ENCODE data around the gene CCDC134.
"Not testable (repeated sequence)": the region's sequence is repeated elsewhere in the genome, so short reads cannot be mapped to it uniquely, and the experiment has no call there.

Gene CCDC134

DNA sequence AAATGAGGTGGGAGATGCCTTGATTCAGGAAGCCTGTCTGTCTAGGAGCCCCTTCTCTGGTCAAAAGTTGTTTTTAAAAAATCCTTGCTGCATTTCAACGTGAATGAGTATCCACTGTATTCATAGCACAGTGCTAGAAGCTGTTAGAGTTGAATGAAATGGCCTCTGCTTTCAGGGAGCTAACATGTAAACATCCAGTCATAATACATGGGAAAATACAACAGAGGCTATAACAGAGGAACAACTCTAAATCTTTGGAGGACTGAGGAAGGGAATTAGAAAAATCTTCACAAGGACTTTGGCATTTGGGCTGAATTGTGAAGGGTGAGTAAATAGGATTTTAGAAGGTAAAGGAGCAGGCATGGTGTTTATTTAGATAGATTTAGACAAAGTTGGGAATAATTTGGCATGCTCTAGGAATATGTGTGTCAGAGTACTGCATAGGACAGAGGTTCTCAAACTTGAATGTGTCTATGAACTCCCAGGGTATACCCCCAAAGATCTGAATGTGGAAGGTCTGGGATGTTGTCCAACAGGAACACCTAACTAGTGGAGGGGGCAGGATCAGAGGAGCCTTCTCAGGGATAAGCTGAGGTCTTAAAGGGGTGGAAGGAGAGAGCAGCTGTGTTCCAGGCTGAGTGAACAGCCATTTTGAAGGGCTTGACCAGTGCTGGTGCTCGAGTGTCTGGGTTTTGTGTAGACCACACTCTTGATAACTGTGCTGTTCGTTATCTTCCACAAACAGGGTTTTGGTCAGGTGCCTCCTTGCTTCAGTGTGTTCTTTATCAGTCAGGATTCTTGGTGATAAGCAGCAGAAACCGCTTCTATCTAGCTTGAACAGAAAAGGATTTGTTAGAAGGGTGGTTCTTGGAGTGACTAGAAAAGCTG is 45.1 kb downstream of the CCDC134 start:
- DNase-seq = no peak

DNA sequence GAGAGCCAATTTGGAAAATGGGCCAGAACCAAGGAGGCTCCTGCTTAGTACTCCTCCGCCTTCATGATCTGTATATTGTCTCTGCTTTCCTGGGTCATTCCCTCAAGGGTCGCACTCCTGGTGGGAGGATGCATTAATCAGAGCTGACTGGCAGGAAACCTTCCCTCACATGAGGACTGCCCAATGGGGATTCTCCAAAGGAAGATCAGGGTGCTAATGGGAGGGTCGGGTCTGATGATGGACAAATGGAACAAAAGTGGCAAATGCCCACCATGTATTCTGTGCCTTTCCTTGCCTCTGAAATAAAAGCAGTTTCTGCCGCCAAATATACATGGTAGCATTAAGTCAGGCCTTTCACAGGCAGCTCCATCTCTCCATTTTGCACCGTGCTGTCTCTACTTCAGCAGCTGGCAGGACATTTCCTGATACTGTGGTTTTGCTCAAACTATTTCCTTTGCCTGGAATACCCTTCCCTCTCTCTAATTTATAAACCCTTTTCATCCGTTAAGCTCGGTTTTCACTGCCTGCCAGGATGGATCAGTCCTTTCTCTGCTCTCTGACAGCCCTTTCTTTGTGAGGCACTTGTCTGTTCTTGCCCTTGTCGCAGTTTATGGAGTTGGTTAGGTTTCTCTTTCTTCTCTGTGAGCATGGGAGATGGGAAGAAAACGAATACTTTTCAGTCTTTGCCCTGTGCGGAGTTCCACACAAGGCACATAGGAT is 45.9 kb downstream of the CCDC134 start:
- DNase-seq = no peak

DNA sequence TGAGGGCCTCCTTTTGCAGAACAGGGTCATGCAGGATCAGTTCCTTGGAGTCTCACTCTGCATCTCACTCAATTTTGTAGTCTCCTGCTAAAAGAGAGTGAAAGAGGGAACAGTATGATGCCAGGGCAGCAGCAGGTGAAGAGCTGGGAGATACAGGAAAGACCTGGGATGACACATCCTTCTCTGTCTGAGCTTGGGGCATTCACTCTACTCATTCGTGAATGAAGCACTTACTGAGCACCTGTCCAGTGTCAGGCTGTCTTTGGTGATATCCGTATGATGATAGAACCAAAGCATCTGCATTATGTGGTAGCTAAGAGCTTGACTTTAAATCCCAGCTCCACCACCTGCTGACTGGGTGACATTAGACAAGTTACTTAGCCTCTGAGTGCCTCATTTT is 46.8 kb downstream of the CCDC134 start:
- DNase-seq = no peak

DNA sequence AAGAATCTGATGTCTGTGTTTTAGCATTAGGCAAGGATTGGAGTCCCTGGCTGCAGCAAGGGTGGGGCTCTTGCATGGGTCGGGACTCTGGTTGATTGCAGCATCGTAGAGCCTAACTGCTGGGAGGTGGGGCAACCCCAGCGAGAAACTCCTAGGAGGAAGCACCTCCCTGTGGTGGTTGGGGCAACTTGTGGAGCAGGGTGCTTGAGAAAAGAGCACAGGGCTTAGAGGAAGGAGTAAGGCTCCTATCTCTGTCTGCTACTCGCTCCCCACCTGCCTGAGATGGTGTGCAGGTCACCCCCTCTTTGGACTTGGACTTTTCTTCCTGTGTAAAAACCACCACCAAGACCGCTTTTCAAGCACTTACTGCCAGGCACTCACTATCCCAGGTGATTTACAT is 48.0 kb downstream of the CCDC134 start:
- no peak for DNase-seq

DNA sequence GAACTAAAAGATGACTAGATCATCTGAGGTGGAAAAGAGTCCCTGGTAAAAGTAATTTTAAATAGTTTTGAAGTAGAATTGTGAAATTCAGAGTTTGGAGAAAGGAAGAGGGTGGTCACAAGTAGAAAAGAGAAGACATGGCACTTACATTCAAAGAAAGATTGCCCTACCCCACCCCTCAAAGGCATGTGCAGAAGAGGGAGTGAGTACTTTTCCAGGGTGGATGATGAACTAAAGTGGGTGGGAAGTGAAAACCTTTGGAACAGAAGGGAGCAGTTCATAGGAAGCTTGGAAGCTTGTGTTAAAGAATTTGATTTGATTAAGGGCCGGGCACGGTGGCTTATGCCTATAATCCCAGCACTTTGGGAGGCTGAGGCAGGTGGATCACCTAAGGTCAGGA is 56.0 kb downstream of the CCDC134 start:
- DNase-seq = no peak

DNA sequence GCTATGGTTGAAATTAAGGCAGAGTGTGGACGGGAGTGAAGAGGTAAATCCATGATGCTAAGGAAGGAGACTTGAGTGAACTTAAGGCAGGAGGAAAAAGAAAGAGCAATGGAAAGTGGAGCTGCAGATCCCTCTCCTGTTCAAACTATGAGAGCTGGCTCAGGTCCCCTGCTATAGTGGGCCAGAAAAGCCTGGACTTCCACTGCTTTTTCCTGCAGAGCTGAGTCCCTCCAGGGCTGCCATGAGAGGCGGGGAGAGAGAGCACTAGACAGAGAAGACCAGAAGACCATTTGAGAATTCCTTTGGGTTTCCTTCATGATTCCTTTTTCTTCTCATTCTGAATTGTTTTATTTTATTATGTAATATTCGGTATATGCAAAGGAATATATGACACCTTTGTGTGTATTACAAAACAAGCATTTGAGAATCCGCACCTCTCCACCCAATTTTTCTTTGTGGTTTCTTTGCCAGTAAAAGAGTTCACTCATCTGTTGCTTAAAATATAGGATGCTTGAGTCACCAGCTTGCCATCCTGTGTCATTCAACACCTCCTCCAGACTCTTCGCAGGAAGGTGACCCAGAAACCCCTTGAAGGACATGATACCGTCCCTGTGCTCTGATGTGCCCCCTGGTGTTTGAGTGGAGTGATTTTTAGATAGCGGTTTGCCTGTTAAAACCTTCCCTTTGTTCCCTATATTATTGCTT is 56.8 kb downstream of the CCDC134 start:
- no peak for DNase-seq

DNA sequence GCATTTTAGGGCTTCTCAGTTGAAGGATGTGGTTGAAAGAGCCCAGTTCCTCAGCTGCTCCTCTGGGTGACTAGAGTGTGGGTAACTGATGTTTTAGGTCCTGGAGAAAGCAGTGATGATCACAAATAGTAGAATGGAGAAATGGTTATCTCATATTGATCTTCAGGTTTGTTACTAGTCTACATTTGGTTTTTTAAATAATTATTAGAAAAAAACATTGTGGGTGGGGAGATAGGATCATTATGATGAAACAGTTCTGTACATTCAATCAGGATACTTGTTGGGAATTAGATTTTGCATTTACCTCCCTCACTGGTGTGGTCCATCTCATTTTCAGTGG is 57.4 kb downstream of the CCDC134 start:
- DNase-seq = no peak

DNA sequence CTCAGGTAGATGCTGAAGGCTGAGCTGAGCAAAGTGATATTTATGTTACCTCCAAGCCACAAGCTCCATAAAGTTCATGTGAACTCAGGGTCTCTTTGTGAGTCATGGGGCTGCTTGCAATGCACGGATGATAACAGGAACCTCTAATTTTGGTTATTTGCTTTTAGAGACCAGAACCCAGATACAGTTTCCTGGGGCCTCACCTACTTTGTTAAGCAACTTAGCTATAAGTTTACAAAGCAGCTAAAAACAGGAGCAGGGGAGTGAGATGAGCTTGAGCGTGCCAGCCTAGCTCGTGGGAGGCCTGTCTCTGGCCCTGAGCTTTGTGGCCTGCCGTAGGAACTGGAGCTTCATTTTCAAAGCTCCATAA is 61.7 kb downstream of the CCDC134 start:
- DNase-seq = no peak

DNA sequence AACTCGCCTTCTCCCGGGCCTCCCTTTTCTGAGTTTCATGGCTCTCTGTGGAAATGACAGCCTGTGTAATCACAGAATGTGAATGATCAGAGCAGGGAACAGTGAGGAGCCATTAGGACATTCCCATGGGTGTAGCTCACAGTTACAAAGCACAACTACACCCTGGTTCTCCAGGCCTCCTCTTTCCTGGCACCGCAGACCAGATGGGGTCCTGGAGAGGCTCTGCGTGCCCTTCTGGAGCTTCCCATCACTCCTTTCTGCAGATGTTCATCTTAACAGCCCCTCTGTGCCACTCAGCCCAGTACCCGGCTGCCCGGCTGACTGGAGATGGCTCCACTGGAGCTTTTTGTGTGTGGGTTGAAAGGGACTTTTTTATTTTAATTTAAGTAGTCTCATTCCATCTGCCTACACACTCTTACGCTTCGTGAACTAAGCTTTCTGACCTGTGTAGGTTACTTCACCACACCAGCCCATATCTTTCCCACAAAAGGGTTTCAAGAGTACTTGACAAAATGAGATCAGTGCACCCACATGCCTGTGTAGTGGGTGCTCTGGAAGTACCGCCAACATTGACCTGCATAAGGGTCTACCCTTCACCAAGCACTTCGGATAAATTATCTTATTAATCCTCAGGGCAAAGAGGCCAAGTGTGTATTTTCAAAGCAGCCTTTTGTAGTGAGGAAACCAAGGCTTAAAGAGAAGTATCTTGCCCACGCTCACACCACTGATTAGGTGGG is 62.2 kb downstream of the CCDC134 start:
- DNase-seq = no peak

DNA sequence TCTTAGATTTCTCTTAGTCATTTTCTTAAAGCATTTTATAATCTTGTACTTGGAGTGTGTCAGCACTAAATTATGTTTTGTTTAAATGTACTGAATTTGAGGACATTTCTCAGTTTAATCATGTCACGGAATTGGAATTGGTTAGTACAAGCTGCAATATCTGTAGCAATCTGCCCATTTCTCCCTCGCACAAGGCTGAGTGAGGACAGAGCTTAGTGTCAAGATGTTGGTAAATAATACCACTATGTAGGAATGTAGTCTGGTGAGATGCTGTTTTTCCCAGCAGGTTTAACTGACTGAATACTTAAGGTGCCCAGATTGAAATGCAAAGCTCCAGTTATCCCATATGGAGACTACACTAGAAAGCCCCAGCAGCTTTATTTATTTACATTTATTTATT is 63.0 kb downstream of the CCDC134 start:
- DNase-seq = no peak

DNA sequence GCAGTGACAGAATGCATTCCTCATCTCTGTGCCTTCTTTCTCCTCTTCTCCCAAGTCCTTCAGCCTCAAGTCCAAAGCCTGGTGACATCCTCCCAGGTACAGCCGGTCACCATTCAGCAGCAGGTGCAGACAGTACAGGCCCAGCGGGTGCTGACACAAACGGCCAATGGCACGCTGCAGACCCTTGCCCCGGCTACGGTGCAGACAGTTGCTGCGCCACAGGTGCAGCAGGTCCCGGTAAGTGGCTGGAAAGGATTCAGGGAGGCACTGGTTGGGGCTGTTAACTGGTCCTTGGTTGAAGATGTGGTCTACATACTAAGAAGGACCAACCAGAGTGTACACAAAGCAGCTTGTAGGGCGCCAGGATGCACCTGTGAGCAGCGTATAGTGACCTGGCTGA is 68.1 kb downstream of the CCDC134 start:
- no peak for DNase-seq

DNA sequence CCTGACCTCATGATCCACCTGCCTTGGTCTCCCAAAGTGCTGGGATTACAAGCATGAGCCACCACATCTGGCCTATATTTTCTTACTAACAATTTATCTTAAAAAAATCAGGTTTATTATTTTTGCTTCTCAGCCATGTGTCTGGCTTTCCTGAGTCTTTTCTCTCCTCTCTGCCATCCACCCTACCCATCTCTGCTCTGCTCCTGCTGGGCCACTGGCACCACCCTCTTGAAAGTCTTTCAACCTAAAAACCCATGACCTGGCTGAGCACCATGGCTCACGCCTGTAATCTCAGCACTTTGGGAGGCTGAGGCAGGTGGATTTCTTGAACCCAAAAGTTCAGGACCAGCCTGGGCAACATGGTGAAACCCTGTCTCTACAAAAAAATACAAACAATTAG is 69.6 kb downstream of the CCDC134 start:
- not testable (repeated sequence) for DNase-seq

DNA sequence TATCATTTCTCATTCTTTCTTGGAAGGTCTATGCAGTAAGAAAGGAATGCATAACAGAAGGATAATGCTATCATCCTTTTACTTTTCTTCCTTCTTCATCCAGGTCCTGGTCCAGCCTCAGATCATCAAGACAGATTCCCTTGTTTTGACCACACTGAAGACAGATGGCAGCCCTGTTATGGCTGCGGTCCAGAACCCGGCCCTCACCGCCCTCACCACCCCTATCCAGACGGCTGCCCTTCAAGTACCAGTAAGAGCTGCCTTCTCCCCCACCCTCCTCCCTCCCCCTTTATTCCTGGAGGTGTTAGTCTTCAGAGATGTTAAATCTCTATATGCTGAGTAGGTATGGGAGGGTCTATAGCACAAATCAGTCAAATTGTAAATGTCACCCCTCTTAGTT is 70.3 kb downstream of the CCDC134 start:
- no peak for DNase-seq

DNA sequence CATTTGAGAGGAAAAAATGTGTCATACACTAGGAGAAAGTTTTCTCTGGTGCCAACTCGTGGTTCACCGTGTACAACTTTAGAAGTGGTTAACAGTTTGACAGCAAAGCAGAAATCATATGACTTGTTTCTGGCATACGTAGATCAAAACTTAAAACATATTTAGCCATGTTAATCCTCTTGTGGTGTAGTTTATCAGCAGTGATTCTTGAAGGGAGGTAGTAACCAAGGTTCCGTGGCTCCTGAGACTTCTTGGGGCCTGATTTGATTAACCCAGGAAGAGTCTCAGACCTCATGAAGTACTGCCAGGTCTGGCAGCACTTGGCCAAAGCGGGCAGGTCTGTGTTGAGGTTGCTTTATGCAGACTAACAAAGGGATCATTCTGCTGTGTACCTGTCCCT is 72.9 kb downstream of the CCDC134 start:
- DNase-seq = no peak

DNA sequence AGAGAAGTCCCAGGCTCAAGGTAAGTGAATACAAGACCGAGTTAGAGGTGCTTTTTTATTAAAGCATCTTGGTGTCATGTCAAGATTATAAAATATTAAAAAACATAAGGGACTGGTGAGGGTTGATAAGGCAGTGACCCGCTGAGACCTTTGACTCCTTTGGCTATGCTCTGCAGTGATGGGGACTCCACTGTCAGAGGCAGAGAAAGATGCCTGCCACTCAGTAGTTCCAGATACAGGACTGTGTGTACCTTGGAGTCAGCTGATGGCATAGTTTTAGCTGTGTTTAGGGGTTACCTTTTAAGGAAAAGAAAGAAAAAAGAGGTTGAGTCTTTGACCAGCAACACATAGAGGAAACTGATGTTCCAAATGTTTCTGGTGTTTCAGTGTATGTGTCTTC is 73.6 kb downstream of the CCDC134 start:
- DNase-seq = no peak

DNA sequence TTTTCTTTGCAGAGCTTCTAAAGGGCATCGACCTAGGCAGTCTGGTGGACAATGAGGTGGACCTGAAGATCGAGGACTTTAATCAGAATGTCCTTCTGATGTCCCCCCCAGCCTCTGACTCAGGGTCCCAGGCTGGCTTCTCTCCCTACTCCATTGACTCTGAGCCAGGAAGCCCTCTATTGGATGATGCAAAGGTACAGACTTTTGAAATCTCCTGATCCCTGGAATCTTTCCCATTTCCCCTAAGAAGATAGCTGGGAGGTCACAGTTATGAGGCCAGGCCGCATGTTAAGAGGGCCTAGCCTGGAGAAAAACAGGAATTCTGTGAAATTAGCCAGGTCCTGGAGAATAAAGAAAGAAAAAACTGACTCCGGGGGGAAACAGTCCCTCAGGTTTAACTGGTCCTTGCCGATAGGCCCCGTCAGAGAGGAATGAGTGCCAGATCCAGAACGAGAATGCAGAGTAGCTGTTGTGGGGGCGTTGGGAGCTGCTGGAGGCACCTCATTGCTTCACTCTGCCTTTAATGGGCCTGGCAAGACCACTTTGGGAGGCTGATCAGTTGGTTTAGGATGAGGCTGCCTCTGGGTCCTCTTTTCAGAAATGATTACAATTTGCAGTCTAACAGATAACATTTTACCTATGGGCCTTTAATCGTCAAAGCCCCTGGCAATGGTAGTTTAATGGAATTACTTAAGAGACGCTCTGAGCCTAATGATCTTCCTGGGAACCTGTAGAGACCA is 75.2 kb downstream of the CCDC134 start:
- no peak for DNase-seq

All from NCI-H774 (cell line).